Hepatocyte (in vitro differentiated cells): ENCODE measurements around the gene TANGO6.

Source experiments
- CTCF ChIP-seq: fragments of 200-600 bp; sonication (generic); IDR thresholded peaks from 2 replicates; pipeline ENCODE4 v1.5.1; 2016; ENCODE audit warnings: antibody characterized with exemption, mild to moderate bottlenecking; ENCODE audit not compliant: poor library complexity
- EZH2 ChIP-seq: fragments of 200-600 bp; sonication (generic); IDR thresholded peaks from 2 replicates; pipeline ENCODE4 v1.6.1; 2016; ENCODE audit warnings: antibody characterized with exemption, mild to moderate bottlenecking, borderline replicate concordance
- EZH2phosphoT487 ChIP-seq: fragments of 200-600 bp; sonication (generic); IDR thresholded peaks from one replicate; pipeline ENCODE4 v1.6.1; 2018; ENCODE audit warnings: antibody characterized with exemption, mild to moderate bottlenecking, low read depth, moderate library complexity; ENCODE audit not compliant: unreplicated experiment, severe bottlenecking

- TF ChIP-seq CTCF: no peak
- no peak for TF ChIP-seq EZH2
- TF ChIP-seq EZH2phosphoT487: no peak
Observed at GRCh38 chr16:69073181-69073702, 229.9 kb downstream of the TANGO6 start.
